HG02973 (cell line): ENCODE results near the gene SDHD.
A peak's percentile ranks its signal among the peaks of the same experiment; 100 is the strongest.
"Not testable (repeated sequence)": the region's sequence is repeated elsewhere in the genome, so short reads cannot be mapped to it uniquely, and the experiment has no call there.

ENCODE experiments used
- ATAC-seq: cut with Tn5 transposase; IDR thresholded peaks from one replicate; pipeline ENCODE4 v1.9.1; 2021; ENCODE audit warnings: moderate library complexity; ENCODE audit not compliant: unreplicated experiment

The SDHD gene

DNA sequence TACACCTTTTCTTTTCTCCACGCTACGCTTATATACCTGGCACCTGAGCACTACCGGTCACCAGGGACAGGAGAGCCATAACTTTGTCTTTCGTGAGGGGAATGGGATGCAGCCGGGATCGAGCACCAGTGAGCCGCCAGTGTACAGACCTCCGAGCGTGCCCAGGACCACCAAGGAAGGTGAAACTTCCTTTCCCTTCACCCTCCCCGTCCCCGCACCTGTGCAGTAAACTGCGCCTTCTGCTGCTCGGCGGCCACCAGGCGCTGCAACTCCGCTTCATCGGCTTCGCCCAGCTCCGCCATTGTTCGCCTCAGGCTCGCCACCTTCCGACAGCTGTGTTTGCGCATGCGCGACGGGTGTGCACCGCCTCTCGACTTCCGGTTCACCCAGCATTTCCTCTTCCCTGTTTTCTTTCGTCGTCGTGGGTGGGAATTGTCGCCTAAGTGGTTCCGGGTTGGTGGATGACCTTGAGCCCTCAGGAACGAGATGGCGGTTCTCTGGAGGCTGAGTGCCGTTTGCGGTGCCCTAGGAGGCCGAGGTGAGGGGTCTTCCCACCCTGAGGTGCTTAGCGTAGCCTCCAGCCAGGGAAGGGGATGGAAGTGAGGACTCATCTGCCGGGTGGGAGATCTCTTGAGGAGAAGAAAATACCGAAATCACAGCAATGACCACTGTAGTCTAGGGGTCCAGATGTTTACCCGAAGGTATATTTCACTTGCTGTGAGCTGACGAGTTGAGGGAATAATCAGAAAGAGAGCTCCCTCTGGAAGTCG, at the start of gene SDHD, which contains the start of gene TIMM8B:
TSS of gene SDHD (plus strand) at position 452 of the 770 bp plus-strand sequence. CDS start at position 487, 35 bp downstream.
TSS of gene TIMM8B (minus strand) at position 335 of the 770 bp plus-strand sequence. CDS start at position 302, 33 bp downstream.
- ATAC-seq: peak; percentile 82

DNA sequence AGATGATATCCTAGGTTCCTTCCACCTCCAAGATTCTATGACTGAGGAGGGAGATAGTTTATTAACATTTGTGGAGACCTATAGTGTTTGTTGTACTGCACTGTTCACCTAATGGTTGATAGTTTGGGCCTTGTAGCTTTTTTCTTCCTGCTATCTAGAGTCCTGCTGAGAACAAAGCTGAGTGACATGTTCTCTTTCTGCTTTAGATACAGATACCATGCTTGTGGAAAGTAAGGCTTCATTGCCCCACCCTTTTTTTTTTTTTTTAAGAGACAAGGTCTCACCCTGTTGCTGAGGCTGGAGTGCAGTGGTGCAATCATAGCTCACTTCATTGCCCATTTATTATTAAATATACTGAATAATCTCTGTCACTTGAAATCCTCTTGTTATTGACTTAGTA, 49.1 kb upstream of the SDHD start:
- no peak for ATAC-seq

DNA sequence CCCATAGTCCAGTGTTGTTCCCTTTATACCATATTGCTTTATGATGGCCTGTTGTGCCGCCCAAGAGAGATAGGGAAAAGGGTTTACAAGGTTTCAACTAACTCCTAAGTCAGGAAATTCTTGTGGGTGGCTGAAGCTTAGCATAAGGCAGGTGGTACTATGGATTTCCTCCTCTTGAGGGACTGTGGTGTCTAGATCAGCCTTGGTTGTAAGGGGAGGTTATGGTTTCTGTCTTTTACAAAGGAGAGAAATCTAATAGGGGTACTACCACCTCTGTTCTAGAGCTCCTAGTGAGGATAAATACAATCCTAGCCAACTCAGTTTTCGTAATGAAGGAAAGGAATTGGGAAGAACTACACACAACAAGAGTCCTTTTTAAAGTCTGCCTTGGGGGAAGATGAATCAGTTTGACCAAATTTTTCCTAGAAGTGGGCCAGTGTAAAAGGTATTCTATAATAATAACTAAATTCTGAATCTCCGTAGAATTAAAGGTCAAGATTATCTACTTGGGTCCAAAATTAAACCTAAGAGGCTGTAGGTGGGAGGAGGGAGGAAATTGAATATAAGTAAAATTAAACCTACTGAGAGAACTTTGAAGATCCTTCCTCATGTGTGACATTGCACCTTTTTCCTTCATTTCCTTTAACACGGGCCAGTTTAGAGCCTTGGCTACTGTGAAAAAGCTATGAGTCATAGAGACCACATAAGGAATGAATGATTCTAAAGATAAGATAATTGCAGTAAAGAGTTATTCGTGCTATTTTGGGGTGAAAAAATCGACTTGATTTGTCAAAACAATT, 44.3 kb upstream of the SDHD start:
- no peak for ATAC-seq

GRCh38 chr11:112042961-112043304, 43.7 kb upstream of the SDHD start:
- no peak for ATAC-seq

- ATAC-seq: no peak
These were observed 41.7 kb upstream of the SDHD start for GRCh38 chr11:112044961-112045360.

- ATAC-seq: not testable (repeated sequence)
These were observed 40.0 kb upstream of the SDHD start for GRCh38 chr11:112046647-112047046.

GRCh38 chr11:112048256-112048655, 38.4 kb upstream of the SDHD start:
- not testable (repeated sequence) for ATAC-seq

DNA sequence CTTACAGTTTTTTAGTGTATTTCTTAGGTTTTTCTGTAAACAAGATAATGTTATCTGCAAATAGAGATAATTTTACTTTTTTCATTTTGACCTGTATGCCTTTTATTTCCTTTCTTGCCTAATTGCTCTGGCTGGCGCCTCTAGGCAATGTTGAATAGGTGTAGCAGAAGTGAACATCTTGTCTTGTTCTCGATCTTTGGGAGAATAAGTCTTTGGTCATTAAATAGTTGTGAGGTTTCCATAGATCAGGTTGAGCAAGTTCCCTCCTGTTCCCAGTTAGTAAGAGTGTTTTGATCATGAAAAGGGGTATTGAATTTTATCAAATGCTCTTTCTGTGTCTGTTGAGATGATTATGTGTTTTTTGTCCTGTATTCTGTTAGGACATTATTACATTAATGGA, 36.9 kb upstream of the SDHD start:
- no peak for ATAC-seq

GRCh38 chr11:112050721-112051120, 36.0 kb upstream of the SDHD start:
- ATAC-seq: peak; percentile 78

GRCh38 chr11:112051768-112052167, 34.9 kb upstream of the SDHD start:
- no peak for ATAC-seq

DNA sequence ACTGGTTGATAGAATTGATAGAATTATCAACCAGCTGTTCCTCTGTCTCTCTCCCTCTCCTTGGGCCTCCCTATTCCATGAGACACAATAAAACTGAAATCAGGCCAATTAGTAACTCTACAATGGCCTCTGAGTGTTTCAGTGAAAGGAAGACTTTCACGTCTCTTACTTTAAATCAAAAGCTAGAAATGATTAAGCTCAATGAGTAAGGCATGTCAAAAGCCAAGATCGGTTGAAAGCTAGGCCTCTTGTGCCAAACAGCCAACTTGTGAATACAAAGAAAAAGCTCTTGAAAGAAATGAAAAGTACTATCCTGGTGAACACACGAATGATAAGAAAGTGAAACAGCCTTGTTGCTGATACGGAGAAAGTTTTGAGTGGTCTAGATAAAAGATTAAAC, 29.5 kb upstream of the SDHD start:
- no peak for ATAC-seq

GRCh38 chr11:112058103-112058502, 28.6 kb upstream of the SDHD start:
- no peak for ATAC-seq

DNA sequence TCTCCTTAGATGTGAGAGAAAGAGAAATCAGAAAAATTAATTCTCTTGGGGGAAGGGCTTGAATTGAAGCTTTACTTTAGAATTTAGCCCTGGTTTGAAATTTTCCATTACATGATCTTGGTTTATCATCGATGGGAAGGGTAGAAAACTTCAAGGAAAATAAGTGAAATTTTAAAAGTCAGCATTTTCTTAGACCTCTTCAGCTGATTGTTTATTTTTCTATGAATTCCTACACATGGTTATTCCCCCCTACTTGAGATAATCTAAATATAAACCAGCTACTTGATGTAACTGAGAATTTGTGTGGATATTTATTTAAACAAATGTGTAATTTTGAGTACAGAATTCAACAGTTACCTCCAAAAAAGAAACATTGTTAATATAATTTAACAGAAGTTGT, 23.8 kb upstream of the SDHD start:
- ATAC-seq: no peak

GRCh38 chr11:112073941-112074811, 12.5 kb upstream of the SDHD start, which contains the start of the genes NKAPD1 and PIH1D2:
NKAPD1 (plus strand) TSS chr11:112074299; CDS start chr11:112075575, 1,276 bp downstream.
PIH1D2 (minus strand) TSS chr11:112074017; CDS start chr11:112073174, 843 bp downstream.
- peak; percentile 87 for ATAC-seq

GRCh38 chr11:112082729-112083128, 3.9 kb upstream of the SDHD start:
- ATAC-seq: no peak

DNA sequence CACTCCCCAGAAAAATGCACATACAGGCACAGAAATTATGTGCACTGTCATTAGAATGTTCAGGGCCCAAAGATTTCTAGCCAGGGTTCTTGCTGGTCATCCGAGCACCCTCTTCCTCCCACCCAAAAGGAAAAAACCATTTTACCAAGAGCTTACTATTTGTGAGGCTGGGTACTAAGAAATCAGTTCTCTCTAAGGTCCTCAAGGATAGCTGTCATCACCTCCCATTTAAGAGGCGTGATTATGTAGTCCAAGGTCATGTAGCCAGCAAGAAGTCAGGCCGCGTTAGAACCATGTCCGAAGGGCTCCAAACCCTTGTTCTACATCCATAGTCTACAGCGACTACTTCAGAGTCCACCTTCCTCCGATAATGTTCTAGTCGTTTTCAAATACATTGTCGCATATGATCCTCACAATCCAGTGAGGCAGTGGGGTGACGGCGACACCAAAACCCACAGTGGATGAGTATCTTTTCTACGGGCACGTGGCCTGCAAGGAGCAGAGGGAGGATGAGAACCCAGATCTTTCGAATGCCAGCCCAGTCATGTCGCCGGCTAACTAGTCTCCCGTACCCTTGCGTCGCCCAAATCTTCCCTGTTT, 751 bp upstream of the SDHD start:
- peak; percentile 37 for ATAC-seq

- ATAC-seq: no peak
These were observed 539 bp downstream of the SDHD start for GRCh38 chr11:112087212-112087611.

DNA sequence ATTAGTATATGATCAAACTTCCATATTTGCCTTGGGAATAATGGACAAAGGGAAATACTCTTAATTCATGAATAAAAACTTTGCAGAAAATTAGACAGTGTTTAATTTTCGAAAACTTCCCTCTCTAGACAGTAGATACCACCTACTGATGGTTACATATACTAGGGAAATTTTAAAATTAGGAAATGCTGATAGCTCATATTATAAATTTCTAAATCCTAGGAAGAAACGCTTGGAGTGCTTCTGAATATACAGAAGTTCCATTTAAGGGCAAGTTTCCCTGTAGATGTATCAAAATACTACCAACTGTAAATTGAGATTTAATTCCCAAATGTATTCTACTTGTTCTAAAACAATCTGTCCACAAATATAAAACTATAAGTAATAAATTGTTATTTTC, 8.6 kb downstream of the SDHD start:
- ATAC-seq: not testable (repeated sequence)

GRCh38 chr11:112096194-112096593, 9.5 kb downstream of the SDHD start:
- no peak for ATAC-seq

GRCh38 chr11:112097734-112098528, 11.3 kb downstream of the SDHD start:
- ATAC-seq: no peak
